OCI-LY7 (cell line): ENCODE results near the gene ELF2. TPM values are rescaled to one million over a fixed set of nuclear protein-coding genes. Genes with fewer than 3 reads are reported as not detected.

Experiments
- BruUV-seq: library from RNA; stranded (reverse); fragments of 400-500 nt; replicated peaks from 2 replicates; lab custom pipeline; 2021; lab: Mats Ljungman, UMichigan
- CTCF ChIA-PET: fragments of 300-600 bp; sonication (Branson Sonifier 250); formaldehyde crosslinking; loops from one replicate; lab custom pipeline; 2022; ENCODE audit warnings: antibody characterized with exemption; ENCODE audit not compliant: unreplicated experiment; lab: Charles Lee
- POLR2A ChIA-PET: fragments of 300-600 bp; sonication (Branson Sonifier 250); formaldehyde crosslinking; loops from one replicate; lab custom pipeline; 2022; ENCODE audit warnings: antibody characterized with exemption; lab: Charles Lee
- DNase-seq: peaks from one replicate; pipeline ENCODE4 v3.0.0-alpha.2; 2015; ENCODE audit warnings: low spot score
- H2AFZ ChIP-seq: fragments of 200-600 bp; sonication (generic), shearing (Covaris generic); 2 replicates; pipeline ENCODE4 v1.6.1; 2014; ENCODE audit warnings: mild to moderate bottlenecking, antibody characterized with exemption, low read length, moderate library complexity
- H3K27ac ChIP-seq: fragments of 200-600 bp; sonication (generic); 2 replicates; pipeline ENCODE4 v1.5.1; 2014; ENCODE audit warnings: mixed run types, low read depth, mild to moderate bottlenecking, moderate library complexity, low read length, inconsistent platforms; ENCODE audit not compliant: poor library complexity, severe bottlenecking
- H3K36me3 ChIP-seq: fragments of 200-600 bp; sonication (generic); 2 replicates; pipeline ENCODE4 v1.6.1; 2014; ENCODE audit warnings: mild to moderate bottlenecking, antibody characterized with exemption, low read length, moderate library complexity, mixed read lengths; ENCODE audit not compliant: insufficient read depth
- H3K4me1 ChIP-seq: fragments of 200-600 bp; sonication (generic); 2 replicates; pipeline ENCODE4 v1.5.1; 2014; ENCODE audit warnings: mild to moderate bottlenecking, low read length; ENCODE audit not compliant: insufficient read depth, poor library complexity, severe bottlenecking
- H3K4me2 ChIP-seq: fragments of 200-600 bp; sonication (generic); 2 replicates; pipeline ENCODE4 v1.6.1; 2014; ENCODE audit warnings: mild to moderate bottlenecking, low read length
- H3K4me3 ChIP-seq: fragments of 200-600 bp; sonication (generic); 2 replicates; pipeline ENCODE4 v1.5.1; 2014; ENCODE audit warnings: mild to moderate bottlenecking, low read depth, low read length; ENCODE audit not compliant: poor library complexity, severe bottlenecking
- H3K79me2 ChIP-seq: fragments of 200-600 bp; sonication (generic); 2 replicates; pipeline ENCODE4 v1.6.1; 2016; ENCODE audit warnings: low read depth, mild to moderate bottlenecking, low read length, moderate library complexity, mixed read lengths; ENCODE audit not compliant: insufficient read depth
- H3K9me2 ChIP-seq: fragments of 200-600 bp; sonication (generic); 2 replicates; pipeline ENCODE4 v1.6.1; 2016; ENCODE audit warnings: mild to moderate bottlenecking, low read length, mixed read lengths; ENCODE audit not compliant: insufficient read depth
- H3K9me3 ChIP-seq: fragments of 200-600 bp; sonication (generic); 2 replicates; pipeline ENCODE4 v1.6.1; 2014; ENCODE audit warnings: mild to moderate bottlenecking, mixed run types, low read length, mixed read lengths
- H4K20me1 ChIP-seq: fragments of 200-600 bp; sonication (generic); 2 replicates; pipeline ENCODE4 v1.6.1; 2014; ENCODE audit warnings: mild to moderate bottlenecking, antibody characterized with exemption, low read length, moderate library complexity, mixed read lengths; ENCODE audit not compliant: insufficient read depth
- EZH2phosphoT487 ChIP-seq: fragments of 200-600 bp; sonication (generic); IDR thresholded peaks from 2 replicates; pipeline ENCODE4 v1.6.1; 2018; ENCODE audit warnings: low read depth, borderline replicate concordance, mild to moderate bottlenecking, mixed run types, antibody characterized with exemption, low read length, moderate library complexity, mixed read lengths
- intact Hi-C: fragments of 100-400 bp; cut with micrococcal nuclease; formaldehyde crosslinking; loops from one replicate; pipeline ENCODE4 v1.10.0; 2022; ENCODE audit not compliant: unreplicated experiment
- total RNA-seq, 2 experiments: library from RNA; depleted of rRNA in 1 of 2; stranded (reverse); fragments of >200 nt in 1 of 2; shearing (Covaris generic) in 1 of 2; gene quantifications; 2 replicates each; pipeline ENCODE4 v1.2.3, GENCODE V29; 2014 to 2022
- TF ChIP-seq, protein P1 (sequence below): fragments of 200-600 bp; sonication (generic); conservative IDR thresholded peaks from 2 replicates; pipeline ENCODE4 v1.5.1; 2014; ENCODE audit warnings: mild to moderate bottlenecking, antibody characterized with exemption, low read length, moderate library complexity, mixed read lengths

ELF2 gene
- total RNA-seq, 2 experiments from 2014 or later: 49.6 to 57.0 TPM

- TF ChIP-seq, protein P1, sequence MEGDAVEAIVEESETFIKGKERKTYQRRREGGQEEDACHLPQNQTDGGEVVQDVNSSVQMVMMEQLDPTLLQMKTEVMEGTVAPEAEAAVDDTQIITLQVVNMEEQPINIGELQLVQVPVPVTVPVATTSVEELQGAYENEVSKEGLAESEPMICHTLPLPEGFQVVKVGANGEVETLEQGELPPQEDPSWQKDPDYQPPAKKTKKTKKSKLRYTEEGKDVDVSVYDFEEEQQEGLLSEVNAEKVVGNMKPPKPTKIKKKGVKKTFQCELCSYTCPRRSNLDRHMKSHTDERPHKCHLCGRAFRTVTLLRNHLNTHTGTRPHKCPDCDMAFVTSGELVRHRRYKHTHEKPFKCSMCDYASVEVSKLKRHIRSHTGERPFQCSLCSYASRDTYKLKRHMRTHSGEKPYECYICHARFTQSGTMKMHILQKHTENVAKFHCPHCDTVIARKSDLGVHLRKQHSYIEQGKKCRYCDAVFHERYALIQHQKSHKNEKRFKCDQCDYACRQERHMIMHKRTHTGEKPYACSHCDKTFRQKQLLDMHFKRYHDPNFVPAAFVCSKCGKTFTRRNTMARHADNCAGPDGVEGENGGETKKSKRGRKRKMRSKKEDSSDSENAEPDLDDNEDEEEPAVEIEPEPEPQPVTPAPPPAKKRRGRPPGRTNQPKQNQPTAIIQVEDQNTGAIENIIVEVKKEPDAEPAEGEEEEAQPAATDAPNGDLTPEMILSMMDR: no peak
- TF ChIP-seq EZH2phosphoT487: no peak
- ChIA-PET POLR2A (no interaction called here), CTCF (interaction anchor here (0.6 kb wide), 1 partner anchor 8 kb away, joined by 4 read pairs; no protein-coding TSS in a partner anchor)
- no peaks in the 10 kb centered on the region for H3K9me3 ChIP-seq
- DNase-seq: no peak
- no peak overlapping the region for H3K4me3 ChIP-seq
- H3K4me2 ChIP-seq: no peak overlapping the region
- peaks cover 24% of the 10 kb centered on the region for H3K4me1 ChIP-seq
- no peaks in the 10 kb centered on the region for H3K36me3 ChIP-seq
- no peak overlapping the region for H3K27ac ChIP-seq
- intact Hi-C loops: no loop called here
- H3K9me2 ChIP-seq: no peaks in the 10 kb centered on the region
- no peaks in the 10 kb centered on the region for H3K79me2 ChIP-seq
- no TSS peak for BruUV-seq
- H4K20me1 ChIP-seq: no peaks in the 10 kb centered on the region
- H2AFZ ChIP-seq: no peak overlapping the region
Observed at GRCh38 chr4:139222215-139222614, 45.2 kb upstream of the ELF2 start.

DNA sequence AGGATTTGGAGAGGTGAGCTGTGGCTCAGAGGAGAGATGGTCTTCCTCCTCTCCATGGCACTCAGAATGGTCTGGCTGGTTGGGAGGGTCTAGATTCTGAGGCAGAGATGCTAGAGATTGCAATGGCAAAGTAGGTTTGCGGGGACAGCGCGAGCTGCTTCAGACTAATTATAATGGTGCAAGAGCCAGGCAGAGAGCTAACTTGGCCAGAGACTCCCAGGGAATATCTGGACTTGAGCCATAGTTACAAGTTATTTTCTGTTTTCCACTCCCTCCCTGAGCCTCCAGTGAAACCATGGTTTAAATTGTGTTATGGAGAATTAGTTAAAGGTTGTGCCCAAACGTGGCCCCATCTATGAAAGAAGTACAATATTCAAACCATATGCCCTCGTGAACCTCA, 44.7 kb upstream of the ELF2 start:
- CTCF ChIA-PET: no interaction called here
- BruUV-seq: no TSS peak
- TF ChIP-seq EZH2phosphoT487: no peak
- TF ChIP-seq, protein P1: no peak
- DNase-seq: no peak
- POLR2A ChIA-PET: no interaction called here
- no peaks in the 10 kb centered on the region for H3K9me3 ChIP-seq
- H3K36me3 ChIP-seq: no peaks in the 10 kb centered on the region
- intact Hi-C loops: no loop called here
- H2AFZ ChIP-seq: no peak overlapping the region
- no peaks in the 10 kb centered on the region for H3K9me2 ChIP-seq
- H3K79me2 ChIP-seq: no peaks in the 10 kb centered on the region
- H3K4me3 ChIP-seq: no peak overlapping the region
- H3K27ac ChIP-seq: no peak overlapping the region
- no peak overlapping the region for H3K4me2 ChIP-seq
- H3K4me1 ChIP-seq: peaks cover 20% of the 10 kb centered on the region
- no peaks in the 10 kb centered on the region for H4K20me1 ChIP-seq

DNA sequence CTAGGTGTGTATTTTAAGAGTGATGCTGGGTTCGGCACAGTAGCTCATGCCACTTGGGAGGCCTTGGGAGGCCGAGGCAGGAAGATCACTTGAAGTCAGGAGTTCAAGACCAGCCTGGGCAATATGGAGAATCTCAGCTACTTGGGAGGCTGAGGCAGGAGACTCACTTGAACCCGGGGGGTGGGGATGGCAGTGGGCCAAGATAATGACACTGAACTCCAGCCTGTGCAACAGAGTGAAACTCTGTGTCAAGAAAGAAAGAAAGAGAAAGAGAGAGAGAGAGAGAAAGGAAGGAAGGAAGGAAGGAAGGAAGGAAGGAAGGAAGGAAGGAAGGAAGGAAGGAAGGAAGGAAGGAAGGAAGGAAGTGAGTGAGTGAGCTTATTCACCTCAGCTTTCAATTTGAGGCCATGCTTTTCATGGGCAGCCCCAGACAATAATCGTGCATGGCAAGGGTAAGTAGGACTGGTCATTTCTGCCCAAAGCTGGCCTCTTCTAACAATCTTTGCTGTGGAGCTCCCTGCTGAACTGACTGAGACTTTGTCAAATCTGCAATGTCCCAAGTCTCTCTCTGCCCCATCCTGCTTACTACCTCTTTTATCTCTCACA, 42.5 kb upstream of the ELF2 start:
- H3K4me3 ChIP-seq: no peak overlapping the region
- no peaks in the 10 kb centered on the region for H3K79me2 ChIP-seq
- ChIA-PET POLR2A (interaction anchor here (0.6 to 2.3 kb wide), 10 partner anchors 9 to 387 kb away, joined by 3 to 7 read pairs (median 3); no protein-coding TSS in a partner anchor), CTCF (interaction anchor here (0.7 kb wide), 2 partner anchors 61 to 78 kb away, joined by 3 read pairs; no protein-coding TSS in a partner anchor)
- peaks cover 31% of the 10 kb centered on the region for H3K4me1 ChIP-seq
- H3K9me2 ChIP-seq: no peaks in the 10 kb centered on the region
- no peak overlapping the region for H3K27ac ChIP-seq
- H4K20me1 ChIP-seq: no peaks in the 10 kb centered on the region
- no peak for TF ChIP-seq EZH2phosphoT487
- TF ChIP-seq, protein P1: no peak
- H3K4me2 ChIP-seq: no peak overlapping the region
- no peaks in the 10 kb centered on the region for H3K36me3 ChIP-seq
- H3K9me3 ChIP-seq: no peaks in the 10 kb centered on the region
- intact Hi-C loops: no loop called here
- no peak overlapping the region for H2AFZ ChIP-seq
- no peak for DNase-seq
- no TSS peak for BruUV-seq
